GM23338 (cell line): ENCODE measurements around the gene MAST2. TPM values are rescaled to one million over a fixed set of nuclear protein-coding genes. Genes with fewer than 3 reads are reported as not detected.
"Not testable (repeated sequence)": the region's sequence is repeated elsewhere in the genome, so short reads cannot be mapped to it uniquely, and the experiment has no call there.

ENCODE experiments used
- ATAC-seq: fragments of 200-7000 bp; cut with Tn5 transposase; 3 replicates; pipeline ENCODE4 v1.9.1; 2020
- DNase-seq: peaks from one replicate; pipeline ENCODE4 v3.0.0-alpha.2; 2015; ENCODE audit warnings: low spot score
- H2AFZ ChIP-seq: fragments of 200-600 bp; sonication (generic); 2 replicates; pipeline ENCODE4 v1.8.0; 2016; ENCODE audit warnings: antibody characterized with exemption, mild to moderate bottlenecking, moderate library complexity
- H3F3A ChIP-seq: fragments of 200-600 bp; sonication (generic); replicated peaks from 2 replicates; pipeline ENCODE4 v1.8.0; 2017; ENCODE audit warnings: antibody characterized with exemption, mixed run types, low read depth
- H3K27ac ChIP-seq: fragments of 200-600 bp; sonication (generic); 2 replicates; pipeline ENCODE4 v1.6.1; 2016; ENCODE audit warnings: low read depth
- H3K27me3 ChIP-seq: fragments of 200-600 bp; sonication (generic); 2 replicates; pipeline ENCODE4 v1.8.0; 2016; ENCODE audit warnings: mild to moderate bottlenecking, mixed run types, moderate library complexity; ENCODE audit not compliant: insufficient read depth
- H3K36me3 ChIP-seq: fragments of 200-600 bp; sonication (generic); 2 replicates; pipeline ENCODE4 v1.8.0; 2016; ENCODE audit warnings: mild to moderate bottlenecking; ENCODE audit not compliant: insufficient read depth
- H3K4me1 ChIP-seq: fragments of 200-600 bp; sonication (generic); 2 replicates; pipeline ENCODE4 v1.8.0; 2016; ENCODE audit warnings: mild to moderate bottlenecking, moderate library complexity; ENCODE audit not compliant: insufficient read depth
- H3K4me2 ChIP-seq: fragments of 200-600 bp; sonication (generic); 2 replicates; pipeline ENCODE4 v1.7.1; 2017; ENCODE audit warnings: mixed run types
- H3K4me3 ChIP-seq: fragments of 200-600 bp; sonication (generic); 2 replicates; pipeline ENCODE4 v1.6.1; 2016; ENCODE audit warnings: mixed run types
- H3K79me2 ChIP-seq: fragments of 200-600 bp; sonication (generic); replicated peaks from 2 replicates; pipeline ENCODE4 v1.8.0; 2017; ENCODE audit warnings: mild to moderate bottlenecking; ENCODE audit not compliant: insufficient read depth
- H3K9me2 ChIP-seq: fragments of 200-600 bp; sonication (generic); 2 replicates; pipeline ENCODE4 v1.8.0; 2017; ENCODE audit not compliant: insufficient read depth
- H4K20me1 ChIP-seq: fragments of 200-600 bp; sonication (generic); replicated peaks from 2 replicates; pipeline ENCODE4 v1.8.0; 2017; ENCODE audit warnings: mild to moderate bottlenecking; ENCODE audit not compliant: insufficient read depth
- H3K27ac Mint-ChIP-seq: 2 replicates; pipeline ENCODE4 v1.8.0; 2020; ENCODE audit warnings: inconsistent platforms, mild to moderate bottlenecking, moderate library complexity, mixed read lengths
- H3K27me3 Mint-ChIP-seq: 3 replicates; pipeline ENCODE4 v1.8.0; 2022; ENCODE audit warnings: low read depth, mild to moderate bottlenecking, moderate library complexity, mixed read lengths, inconsistent platforms; ENCODE audit not compliant: insufficient read depth, poor library complexity
- H3K36me3 Mint-ChIP-seq: 3 replicates; pipeline ENCODE4 v1.8.0; 2021; ENCODE audit warnings: low read depth, mild to moderate bottlenecking, inconsistent platforms, moderate library complexity, mixed read lengths
- H3K4me1 Mint-ChIP-seq: 3 replicates; pipeline ENCODE4 v1.8.0; 2020; ENCODE audit warnings: mild to moderate bottlenecking, inconsistent platforms, mixed read lengths
- H3K4me3 Mint-ChIP-seq: 3 replicates; pipeline ENCODE4 v1.8.0; 2021; ENCODE audit warnings: moderate library complexity, mild to moderate bottlenecking, inconsistent platforms, mixed read lengths
- H3K9me3 Mint-ChIP-seq: 3 replicates; pipeline ENCODE4 v1.8.0; 2020; ENCODE audit warnings: moderate library complexity, mild to moderate bottlenecking, inconsistent platforms, mixed read lengths
- CREB1 ChIP-seq: fragments of 250-450 bp; sonication (Bioruptor Pico); IDR thresholded peaks from 2 replicates; pipeline ENCODE4 v1.5.0; 2020; ENCODE audit warnings: low read depth, mild to moderate bottlenecking, moderate library complexity
- EZH2 ChIP-seq: fragments of 200-600 bp; sonication (generic); IDR thresholded peaks from one replicate; pipeline ENCODE4 v1.8.0; 2017; ENCODE audit warnings: antibody characterized with exemption, mild to moderate bottlenecking, low read depth; ENCODE audit not compliant: unreplicated experiment
- EZH2phosphoT487 ChIP-seq: fragments of 200-600 bp; sonication (generic); IDR thresholded peaks from one replicate; pipeline ENCODE4 v1.8.1; 2018; ENCODE audit warnings: antibody characterized with exemption; ENCODE audit not compliant: unreplicated experiment
- JUNB ChIP-seq: IDR thresholded peaks from one replicate; pipeline ENCODE4 v1.6.1; 2016; ENCODE audit warnings: antibody characterized with exemption; ENCODE audit not compliant: unreplicated experiment
- POLR2AphosphoS5 ChIP-seq: IDR thresholded peaks from 2 replicates; pipeline ENCODE4 v1.6.1; 2016; ENCODE audit warnings: antibody characterized with exemption, low read depth
- ZNF114 ChIP-seq: fragments of 250-450 bp; sonication (Bioruptor Pico); IDR thresholded peaks from 2 replicates; pipeline ENCODE4 v1.5.0; 2020; ENCODE audit warnings: mild to moderate bottlenecking, moderate library complexity
- ZNF331 ChIP-seq: fragments of 250-450 bp; sonication (Bioruptor Pico); IDR thresholded peaks from 2 replicates; pipeline ENCODE4 v1.5.0; 2020; ENCODE audit warnings: low read depth, mild to moderate bottlenecking, moderate library complexity
- polyA plus RNA-seq: library from polyadenylated mRNA; unstranded; fragments of >200 nt; fragmentation: Nextera tagmentation; extraction: Ambion mirVana; gene quantifications from 2 replicates; pipeline ENCODE4 v1.2.1, GENCODE V29; 2016
- total RNA-seq: library from RNA; depleted of rRNA; stranded (reverse); fragments of >200 nt; shearing (Covaris generic); gene quantifications from 2 replicates; pipeline ENCODE4 v1.2.3, GENCODE V29; 2014
- TF ChIP-seq, protein P1 (sequence below), 2 experiments: fragments of 200-600 bp in 1 of 2; sonication (generic) in 1 of 2; conservative IDR thresholded peaks; 2 replicates each; pipeline versions ENCODE4 v1.5.1 to v1.6.1; 2016 to 2017; ENCODE audit warnings: antibody characterized with exemption in 2 of 2, low read depth in 2 of 2, mild to moderate bottlenecking in 2 of 2, moderate library complexity in 1 of 2
- TF ChIP-seq, protein P2 (sequence below): fragments of 250-450 bp; sonication (Bioruptor Pico); IDR thresholded peaks from 2 replicates; pipeline ENCODE4 v1.5.0; 2020; ENCODE audit warnings: mild to moderate bottlenecking, moderate library complexity
- TF ChIP-seq, protein P3 (sequence below): IDR thresholded peaks from one replicate; pipeline ENCODE4 v1.6.1; 2018; ENCODE audit warnings: antibody characterized with exemption; ENCODE audit not compliant: unreplicated experiment

Gene MAST2
- total and polyA plus RNA-seq, 2 experiments from 2014 or later: 11.5 to 57.7 TPM

DNA sequence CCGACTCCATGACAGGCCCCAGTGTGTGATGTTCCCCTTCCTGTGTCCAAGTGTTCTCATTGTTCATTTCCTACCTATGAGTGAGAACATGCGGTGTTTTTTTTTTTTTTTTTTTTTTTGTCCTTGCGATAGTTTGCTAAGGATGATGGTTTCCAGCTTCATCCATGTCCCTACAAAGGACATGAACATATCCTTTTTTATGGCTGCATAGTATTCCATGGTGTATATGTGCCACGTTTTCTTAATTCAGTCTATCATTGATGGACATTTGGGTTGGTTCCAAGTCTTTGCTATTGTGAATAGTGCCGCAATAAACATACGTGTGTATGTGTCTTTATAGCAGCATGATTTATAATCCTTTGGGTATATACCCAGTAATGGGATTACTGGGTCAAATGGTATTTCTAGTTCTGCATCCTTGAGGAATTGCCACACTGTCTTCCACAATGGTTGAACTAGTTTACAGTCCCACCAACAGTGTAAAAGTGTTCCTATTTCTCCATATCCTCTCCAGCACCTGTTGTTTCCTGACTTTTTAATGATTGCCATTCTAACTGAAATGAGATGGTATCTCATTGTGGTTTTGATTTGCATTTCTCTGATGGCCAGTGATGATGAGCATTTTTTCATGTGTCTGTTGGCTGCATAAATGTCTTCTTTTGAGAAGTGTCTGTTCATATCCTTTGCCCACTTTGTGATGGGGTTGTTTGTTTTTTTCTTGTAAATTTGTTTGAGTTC lies 54.5 kb downstream of the MAST2 start:
- H3K9me2 ChIP-seq, H3K27ac Mint-ChIP-seq, H3K4me2 ChIP-seq, DNase-seq, H3F3A ChIP-seq, H4K20me1 ChIP-seq, H3K4me1 ChIP-seq, H3K27ac ChIP-seq, H3K4me3 Mint-ChIP-seq, ATAC-seq, H2AFZ ChIP-seq, H3K9me3 Mint-ChIP-seq, H3K4me3 ChIP-seq, H3K36me3 ChIP-seq, H3K27me3 ChIP-seq, H3K36me3 Mint-ChIP-seq, H3K27me3 Mint-ChIP-seq: not testable (repeated sequence)
- peaks cover 80% of the 10 kb centered on the region for H3K79me2 ChIP-seq
- peaks cover 14% of the 10 kb centered on the region for H3K4me1 Mint-ChIP-seq

DNA sequence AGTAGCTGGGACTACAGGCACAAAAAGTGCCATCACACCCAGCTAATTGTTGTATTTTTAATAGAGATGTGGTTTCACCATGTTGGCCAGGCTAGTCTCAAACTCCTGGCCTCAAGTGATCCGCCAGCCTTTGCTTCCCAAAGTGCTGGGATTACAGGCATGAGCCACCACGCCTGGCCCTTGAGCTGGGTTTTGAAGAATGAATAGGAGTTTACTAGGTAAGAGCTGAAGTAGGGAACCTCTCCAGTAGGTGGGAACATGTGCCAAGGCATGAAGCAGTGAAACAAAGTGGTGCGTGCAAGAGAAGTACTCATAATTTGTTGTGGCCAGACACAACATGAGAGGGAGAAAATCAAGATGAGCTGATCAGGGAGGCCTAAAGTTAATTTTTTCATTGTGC lies 55.8 kb downstream of the MAST2 start:
- H3K27me3 Mint-ChIP-seq: no peaks in the 10 kb centered on the region
- Histone ChIP-seq H4K20me1 (peaks cover 2% of the 10 kb centered on the region; the same call in 1 of the 2 replicates), H3K4me3 (no peak overlapping the region), H3K27ac (no peak overlapping the region), H3K36me3 (no peaks in the 10 kb centered on the region), H3K4me1 (peaks cover 4% of the 10 kb centered on the region; the same call in 1 of the 2 replicates), H3K79me2 (peaks cover 81% of the 10 kb centered on the region), H3K4me2 (no peak overlapping the region), H2AFZ (no peak overlapping the region), H3K9me2 (no peaks in the 10 kb centered on the region), H3K27me3 (no peaks in the 10 kb centered on the region), H3F3A (no peaks in the 10 kb centered on the region)
- DNase-seq: no peak
- H3K36me3 Mint-ChIP-seq: peaks cover 3% of the 10 kb centered on the region; the same call in 2 of the 3 replicates
- ATAC-seq: no peak
- H3K4me3 Mint-ChIP-seq: no peak overlapping the region
- peaks cover 19% of the 10 kb centered on the region for H3K4me1 Mint-ChIP-seq
- peak overlapping the region; percentile 28; the same call in 1 of the 2 replicates for H3K27ac Mint-ChIP-seq
- peaks cover 3% of the 10 kb centered on the region; the same call in 2 of the 3 replicates for H3K9me3 Mint-ChIP-seq
- TF ChIP-seq CREB1 (CRISPR knock-in tag) (no peak), EZH2phosphoT487 (no peak), EZH2 (no peak), ZNF331 (no peak), POLR2AphosphoS5 (no peak), JUNB (no peak), ZNF114 (CRISPR knock-in tag) (no peak)
- TF ChIP-seq, protein P1, sequence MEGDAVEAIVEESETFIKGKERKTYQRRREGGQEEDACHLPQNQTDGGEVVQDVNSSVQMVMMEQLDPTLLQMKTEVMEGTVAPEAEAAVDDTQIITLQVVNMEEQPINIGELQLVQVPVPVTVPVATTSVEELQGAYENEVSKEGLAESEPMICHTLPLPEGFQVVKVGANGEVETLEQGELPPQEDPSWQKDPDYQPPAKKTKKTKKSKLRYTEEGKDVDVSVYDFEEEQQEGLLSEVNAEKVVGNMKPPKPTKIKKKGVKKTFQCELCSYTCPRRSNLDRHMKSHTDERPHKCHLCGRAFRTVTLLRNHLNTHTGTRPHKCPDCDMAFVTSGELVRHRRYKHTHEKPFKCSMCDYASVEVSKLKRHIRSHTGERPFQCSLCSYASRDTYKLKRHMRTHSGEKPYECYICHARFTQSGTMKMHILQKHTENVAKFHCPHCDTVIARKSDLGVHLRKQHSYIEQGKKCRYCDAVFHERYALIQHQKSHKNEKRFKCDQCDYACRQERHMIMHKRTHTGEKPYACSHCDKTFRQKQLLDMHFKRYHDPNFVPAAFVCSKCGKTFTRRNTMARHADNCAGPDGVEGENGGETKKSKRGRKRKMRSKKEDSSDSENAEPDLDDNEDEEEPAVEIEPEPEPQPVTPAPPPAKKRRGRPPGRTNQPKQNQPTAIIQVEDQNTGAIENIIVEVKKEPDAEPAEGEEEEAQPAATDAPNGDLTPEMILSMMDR (conservative IDR thresholded peaks at IDR 0.05; ENCODE audit: low read depth in 2 of 2): no peak
- TF ChIP-seq, protein P2, sequence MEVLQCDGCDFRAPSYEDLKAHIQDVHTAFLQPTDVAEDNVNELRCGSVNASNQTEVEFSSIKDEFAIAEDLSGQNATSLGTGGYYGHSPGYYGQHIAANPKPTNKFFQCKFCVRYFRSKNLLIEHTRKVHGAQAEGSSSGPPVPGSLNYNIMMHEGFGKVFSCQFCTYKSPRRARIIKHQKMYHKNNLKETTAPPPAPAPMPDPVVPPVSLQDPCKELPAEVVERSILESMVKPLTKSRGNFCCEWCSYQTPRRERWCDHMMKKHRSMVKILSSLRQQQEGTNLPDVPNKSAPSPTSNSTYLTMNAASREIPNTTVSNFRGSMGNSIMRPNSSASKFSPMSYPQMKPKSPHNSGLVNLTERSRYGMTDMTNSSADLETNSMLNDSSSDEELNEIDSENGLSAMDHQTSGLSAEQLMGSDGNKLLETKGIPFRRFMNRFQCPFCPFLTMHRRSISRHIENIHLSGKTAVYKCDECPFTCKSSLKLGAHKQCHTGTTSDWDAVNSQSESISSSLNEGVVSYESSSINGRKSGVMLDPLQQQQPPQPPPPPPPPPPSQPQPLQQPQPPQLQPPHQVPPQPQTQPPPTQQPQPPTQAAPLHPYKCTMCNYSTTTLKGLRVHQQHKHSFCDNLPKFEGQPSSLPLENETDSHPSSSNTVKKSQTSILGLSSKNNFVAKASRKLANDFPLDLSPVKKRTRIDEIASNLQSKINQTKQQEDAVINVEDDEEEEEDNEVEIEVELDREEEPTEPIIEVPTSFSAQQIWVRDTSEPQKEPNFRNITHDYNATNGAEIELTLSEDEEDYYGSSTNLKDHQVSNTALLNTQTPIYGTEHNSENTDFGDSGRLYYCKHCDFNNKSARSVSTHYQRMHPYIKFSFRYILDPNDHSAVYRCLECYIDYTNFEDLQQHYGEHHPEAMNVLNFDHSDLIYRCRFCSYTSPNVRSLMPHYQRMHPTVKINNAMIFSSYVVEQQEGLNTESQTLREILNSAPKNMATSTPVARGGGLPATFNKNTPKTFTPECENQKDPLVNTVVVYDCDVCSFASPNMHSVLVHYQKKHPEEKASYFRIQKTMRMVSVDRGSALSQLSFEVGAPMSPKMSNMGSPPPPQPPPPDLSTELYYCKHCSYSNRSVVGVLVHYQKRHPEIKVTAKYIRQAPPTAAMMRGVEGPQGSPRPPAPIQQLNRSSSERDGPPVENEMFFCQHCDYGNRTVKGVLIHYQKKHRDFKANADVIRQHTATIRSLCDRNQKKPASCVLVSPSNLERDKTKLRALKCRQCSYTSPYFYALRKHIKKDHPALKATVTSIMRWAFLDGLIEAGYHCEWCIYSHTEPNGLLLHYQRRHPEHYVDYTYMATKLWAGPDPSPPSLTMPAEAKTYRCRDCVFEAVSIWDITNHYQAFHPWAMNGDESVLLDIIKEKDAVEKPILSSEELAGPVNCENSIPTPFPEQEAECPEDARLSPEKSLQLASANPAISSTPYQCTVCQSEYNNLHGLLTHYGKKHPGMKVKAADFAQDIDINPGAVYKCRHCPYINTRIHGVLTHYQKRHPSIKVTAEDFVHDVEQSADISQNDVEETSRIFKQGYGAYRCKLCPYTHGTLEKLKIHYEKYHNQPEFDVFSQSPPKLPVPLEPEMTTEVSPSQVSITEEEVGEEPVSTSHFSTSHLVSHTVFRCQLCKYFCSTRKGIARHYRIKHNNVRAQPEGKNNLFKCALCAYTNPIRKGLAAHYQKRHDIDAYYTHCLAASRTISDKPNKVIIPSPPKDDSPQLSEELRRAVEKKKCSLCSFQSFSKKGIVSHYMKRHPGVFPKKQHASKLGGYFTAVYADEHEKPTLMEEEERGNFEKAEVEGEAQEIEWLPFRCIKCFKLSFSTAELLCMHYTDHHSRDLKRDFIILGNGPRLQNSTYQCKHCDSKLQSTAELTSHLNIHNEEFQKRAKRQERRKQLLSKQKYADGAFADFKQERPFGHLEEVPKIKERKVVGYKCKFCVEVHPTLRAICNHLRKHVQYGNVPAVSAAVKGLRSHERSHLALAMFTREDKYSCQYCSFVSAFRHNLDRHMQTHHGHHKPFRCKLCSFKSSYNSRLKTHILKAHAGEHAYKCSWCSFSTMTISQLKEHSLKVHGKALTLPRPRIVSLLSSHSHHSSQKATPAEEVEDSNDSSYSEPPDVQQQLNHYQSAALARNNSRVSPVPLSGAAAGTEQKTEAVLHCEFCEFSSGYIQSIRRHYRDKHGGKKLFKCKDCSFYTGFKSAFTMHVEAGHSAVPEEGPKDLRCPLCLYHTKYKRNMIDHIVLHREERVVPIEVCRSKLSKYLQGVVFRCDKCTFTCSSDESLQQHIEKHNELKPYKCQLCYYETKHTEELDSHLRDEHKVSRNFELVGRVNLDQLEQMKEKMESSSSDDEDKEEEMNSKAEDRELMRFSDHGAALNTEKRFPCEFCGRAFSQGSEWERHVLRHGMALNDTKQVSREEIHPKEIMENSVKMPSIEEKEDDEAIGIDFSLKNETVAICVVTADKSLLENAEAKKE: no peak
- TF ChIP-seq, protein P3, sequence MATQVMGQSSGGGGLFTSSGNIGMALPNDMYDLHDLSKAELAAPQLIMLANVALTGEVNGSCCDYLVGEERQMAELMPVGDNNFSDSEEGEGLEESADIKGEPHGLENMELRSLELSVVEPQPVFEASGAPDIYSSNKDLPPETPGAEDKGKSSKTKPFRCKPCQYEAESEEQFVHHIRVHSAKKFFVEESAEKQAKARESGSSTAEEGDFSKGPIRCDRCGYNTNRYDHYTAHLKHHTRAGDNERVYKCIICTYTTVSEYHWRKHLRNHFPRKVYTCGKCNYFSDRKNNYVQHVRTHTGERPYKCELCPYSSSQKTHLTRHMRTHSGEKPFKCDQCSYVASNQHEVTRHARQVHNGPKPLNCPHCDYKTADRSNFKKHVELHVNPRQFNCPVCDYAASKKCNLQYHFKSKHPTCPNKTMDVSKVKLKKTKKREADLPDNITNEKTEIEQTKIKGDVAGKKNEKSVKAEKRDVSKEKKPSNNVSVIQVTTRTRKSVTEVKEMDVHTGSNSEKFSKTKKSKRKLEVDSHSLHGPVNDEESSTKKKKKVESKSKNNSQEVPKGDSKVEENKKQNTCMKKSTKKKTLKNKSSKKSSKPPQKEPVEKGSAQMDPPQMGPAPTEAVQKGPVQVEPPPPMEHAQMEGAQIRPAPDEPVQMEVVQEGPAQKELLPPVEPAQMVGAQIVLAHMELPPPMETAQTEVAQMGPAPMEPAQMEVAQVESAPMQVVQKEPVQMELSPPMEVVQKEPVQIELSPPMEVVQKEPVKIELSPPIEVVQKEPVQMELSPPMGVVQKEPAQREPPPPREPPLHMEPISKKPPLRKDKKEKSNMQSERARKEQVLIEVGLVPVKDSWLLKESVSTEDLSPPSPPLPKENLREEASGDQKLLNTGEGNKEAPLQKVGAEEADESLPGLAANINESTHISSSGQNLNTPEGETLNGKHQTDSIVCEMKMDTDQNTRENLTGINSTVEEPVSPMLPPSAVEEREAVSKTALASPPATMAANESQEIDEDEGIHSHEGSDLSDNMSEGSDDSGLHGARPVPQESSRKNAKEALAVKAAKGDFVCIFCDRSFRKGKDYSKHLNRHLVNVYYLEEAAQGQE: no peak
